GM18499 (cell line): ENCODE data around the gene PBX1.

Source experiments
- ATAC-seq: cut with Tn5 transposase; IDR thresholded peaks from one replicate; pipeline ENCODE4 v1.9.1; 2021; ENCODE audit warnings: moderate number of reproducible peaks; ENCODE audit not compliant: insufficient read depth, unreplicated experiment

The PBX1 gene

GRCh38 chr1:164886101-164886500, 327.1 kb downstream of the PBX1 start:
- ATAC-seq = no peak

GRCh38 chr1:164891615-164892014, 332.6 kb downstream of the PBX1 start:
- ATAC-seq = no peak

GRCh38 chr1:164895026-164895912, 336.3 kb downstream of the PBX1 start:
- ATAC-seq = no peak

GRCh38 chr1:164901031-164901430, 342.0 kb downstream of the PBX1 start:
- no peak for ATAC-seq
